CD14-positive monocyte (primary cell): ENCODE results near the gene SMARCA2. TPM values are rescaled to one million over a fixed set of nuclear protein-coding genes. Genes with fewer than 3 reads are reported as not detected.

Experiments
- DNase-seq, 3 donors: peaks; one replicate each; pipeline ENCODE4 v3.0.0-alpha.2; 2011 to 2022
- H2AFZ ChIP-seq: 2 replicates; pipeline ENCODE4 v1.6.0; 2012; ENCODE audit warnings: mild to moderate bottlenecking, low read depth, low read length, inconsistent platforms; ENCODE audit not compliant: insufficient read depth, poor library complexity, severe bottlenecking
- H3K27ac ChIP-seq, 2 donors: 1 replicate in 1 of 2; 2 replicates in 1 of 2; pipeline ENCODE4 v1.5.1; 2012 to 2013; ENCODE audit warnings: low read length in 2 of 2, control low read depth in 1 of 2, inconsistent platforms in 1 of 2, low read depth in 1 of 2, mild to moderate bottlenecking in 1 of 2
- H3K27me3 ChIP-seq, 2 donors: one replicate each; pipeline versions ENCODE4 v1.6.0 to v1.6.1; 2011 to 2013; ENCODE audit warnings: low read length in 2 of 2; ENCODE audit not compliant: control insufficient read depth in 2 of 2, insufficient read depth in 2 of 2
- H3K36me3 ChIP-seq, 2 donors: replicated peaks in 1 of 2; 1 replicate in 1 of 2; 2 replicates in 1 of 2; pipeline versions ENCODE4 v1.5.1 to v1.6.1; 2012 to 2013; ENCODE audit warnings: low read length in 2 of 2, control low read depth in 1 of 2, inconsistent platforms in 1 of 2, mild to moderate bottlenecking in 1 of 2; ENCODE audit not compliant: insufficient read depth in 2 of 2, control insufficient read depth in 1 of 2
- H3K4me1 ChIP-seq, 2 donors: 1 replicate in 1 of 2; 2 replicates in 1 of 2; pipeline versions ENCODE4 v1.5.1 to v1.6.1; 2012 to 2013; ENCODE audit warnings: low read length in 2 of 2, control low read depth in 1 of 2, inconsistent platforms in 1 of 2, mild to moderate bottlenecking in 1 of 2, moderate library complexity in 1 of 2; ENCODE audit not compliant: insufficient read depth in 2 of 2, control insufficient read depth in 1 of 2
- H3K4me2 ChIP-seq: replicated peaks from 2 replicates; pipeline ENCODE3; 2012; ENCODE audit warnings: low read length, moderate library complexity, mild to moderate bottlenecking; ENCODE audit not compliant: poor library complexity, severe bottlenecking; ENCODE audit errors: extremely low read depth
- H3K4me3 ChIP-seq, 3 experiments: fragments of 200-600 bp in 1 of 3; sonication (generic) in 1 of 3; replicated peaks in 1 of 3; 1 replicate in 2 of 3; 2 replicates in 1 of 3; pipeline ENCODE4 v1.5.1; 2011 to 2013; ENCODE audit warnings: low read length in 3 of 3, mild to moderate bottlenecking in 3 of 3, control low read depth in 2 of 3, low read depth in 2 of 3, inconsistent platforms in 1 of 3, moderate library complexity in 1 of 3
- H3K79me2 ChIP-seq: 2 replicates; pipeline ENCODE4 v1.6.0; 2012; ENCODE audit warnings: mild to moderate bottlenecking, control low read depth, inconsistent platforms, low read length, moderate library complexity; ENCODE audit not compliant: insufficient read depth
- H3K9ac ChIP-seq: 2 replicates; pipeline ENCODE4 v1.6.0; 2017; ENCODE audit warnings: low read length, mild to moderate bottlenecking; ENCODE audit not compliant: insufficient read depth, poor library complexity, severe bottlenecking
- H3K9me3 ChIP-seq, 2 donors: replicated peaks in 1 of 2; 1 replicate in 1 of 2; 2 replicates in 1 of 2; pipeline versions ENCODE4 v1.5.1 to v1.6.1; 2012 to 2013; ENCODE audit warnings: low read length in 2 of 2, control low read depth in 1 of 2; ENCODE audit not compliant: control insufficient read depth in 1 of 2, insufficient read depth in 1 of 2
- H4K20me1 ChIP-seq: 2 replicates; pipeline ENCODE4 v1.6.0; 2012; ENCODE audit warnings: mild to moderate bottlenecking, low read length, control low read depth, moderate library complexity; ENCODE audit not compliant: insufficient read depth
- H3K27ac Mint-ChIP-seq, 7 donors: one replicate each; pipeline ENCODE4 v1.8.0; 2020; ENCODE audit warnings: mild to moderate bottlenecking in 7 of 7, mixed read lengths in 7 of 7, moderate library complexity in 6 of 7, inconsistent platforms in 2 of 7
- H3K27me3 Mint-ChIP-seq, 3 donors: one replicate each; pipeline ENCODE4 v1.8.0; 2021 to 2022; ENCODE audit warnings: low read depth in 3 of 3, mild to moderate bottlenecking in 3 of 3, mixed read lengths in 3 of 3, moderate library complexity in 3 of 3, inconsistent platforms in 1 of 3
- H3K36me3 Mint-ChIP-seq, 2 donors: one replicate each; pipeline ENCODE4 v1.8.0; 2020; ENCODE audit warnings: mixed read lengths in 2 of 2, inconsistent platforms in 1 of 2, mild to moderate bottlenecking in 1 of 2
- H3K4me1 Mint-ChIP-seq: one replicate; pipeline ENCODE4 v1.8.0; 2020; ENCODE audit warnings: mild to moderate bottlenecking, mixed read lengths
- H3K4me3 Mint-ChIP-seq, 2 donors: one replicate each; pipeline ENCODE4 v1.8.0; 2020; ENCODE audit warnings: mild to moderate bottlenecking in 2 of 2, mixed read lengths in 2 of 2, moderate library complexity in 1 of 2
- H3K9me3 Mint-ChIP-seq, 7 donors: one replicate each; pipeline ENCODE4 v1.8.0; 2020 to 2022; ENCODE audit warnings: mixed read lengths in 7 of 7, mild to moderate bottlenecking in 6 of 7, moderate library complexity in 6 of 7, inconsistent platforms in 2 of 7
- WGBS: methylation state at CpG from one replicate; pipeline ENCODE4 v1.1.5; 2013; ENCODE audit warnings: missing lambda C conversion rate; ENCODE audit not compliant: insufficient coverage; 5-methylcytosine and 5-hydroxymethylcytosine counted together
- intact Hi-C, 2 donors: fragments of 100-400 bp; cut with micrococcal nuclease; formaldehyde crosslinking; loops; one replicate each; pipeline versions ENCODE4 v1.15.0 to v1.15.1; 2023
- polyA plus RNA-seq, 3 donors: library from polyadenylated mRNA; depleted of rRNA in 1 of 3; unstranded in 2 of 3; stranded (reverse) in 1 of 3; fragments of 300-500 nt in 2 of 3; fragments of >200 nt in 1 of 3; fragmentation: Illumina TruSeq in 2 of 3; gene quantifications; 1 replicate in 2 of 3; 2 replicates in 1 of 3; pipeline ENCODE4 v1.2.3, GENCODE V29; 2012 to 2021
- TF ChIP-seq, protein P1 (sequence below): fragments of 200-600 bp; IDR thresholded peaks from one replicate; pipeline ENCODE4 v1.8.0; 2022; ENCODE audit warnings: antibody characterized with exemption, mild to moderate bottlenecking

Gene SMARCA2
- polyA plus RNA-seq, 3 donors, result 11.0 to 54.7 (median 11.8) TPM

- TF ChIP-seq, protein P1, sequence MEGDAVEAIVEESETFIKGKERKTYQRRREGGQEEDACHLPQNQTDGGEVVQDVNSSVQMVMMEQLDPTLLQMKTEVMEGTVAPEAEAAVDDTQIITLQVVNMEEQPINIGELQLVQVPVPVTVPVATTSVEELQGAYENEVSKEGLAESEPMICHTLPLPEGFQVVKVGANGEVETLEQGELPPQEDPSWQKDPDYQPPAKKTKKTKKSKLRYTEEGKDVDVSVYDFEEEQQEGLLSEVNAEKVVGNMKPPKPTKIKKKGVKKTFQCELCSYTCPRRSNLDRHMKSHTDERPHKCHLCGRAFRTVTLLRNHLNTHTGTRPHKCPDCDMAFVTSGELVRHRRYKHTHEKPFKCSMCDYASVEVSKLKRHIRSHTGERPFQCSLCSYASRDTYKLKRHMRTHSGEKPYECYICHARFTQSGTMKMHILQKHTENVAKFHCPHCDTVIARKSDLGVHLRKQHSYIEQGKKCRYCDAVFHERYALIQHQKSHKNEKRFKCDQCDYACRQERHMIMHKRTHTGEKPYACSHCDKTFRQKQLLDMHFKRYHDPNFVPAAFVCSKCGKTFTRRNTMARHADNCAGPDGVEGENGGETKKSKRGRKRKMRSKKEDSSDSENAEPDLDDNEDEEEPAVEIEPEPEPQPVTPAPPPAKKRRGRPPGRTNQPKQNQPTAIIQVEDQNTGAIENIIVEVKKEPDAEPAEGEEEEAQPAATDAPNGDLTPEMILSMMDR, result no peak
- no peak overlapping the region for H3K4me3 Mint-ChIP-seq
- H3K4me1 ChIP-seq, result no peaks in the 10 kb centered on the region
- no peak overlapping the region for H3K4me3 ChIP-seq
- H3K4me2 ChIP-seq, result no peak overlapping the region
- H3K9ac ChIP-seq, result no peak overlapping the region
- no peak overlapping the region for H2AFZ ChIP-seq
- no peaks in the 10 kb centered on the region for H3K9me3 ChIP-seq
- no peaks in the 10 kb centered on the region for H3K36me3 Mint-ChIP-seq
- H4K20me1 ChIP-seq, result no peaks in the 10 kb centered on the region
- no peaks in the 10 kb centered on the region for H3K36me3 ChIP-seq
- WGBS, result no CpG with 5 or more reads among the region's 5 CpGs
- no peaks in the 10 kb centered on the region for H3K27me3 ChIP-seq
- H3K27ac Mint-ChIP-seq, result no peak overlapping the region
- intact Hi-C loops, result no loop called here
- DNase-seq, result no peak
- no peaks in the 10 kb centered on the region for H3K4me1 Mint-ChIP-seq
- no peaks in the 10 kb centered on the region for H3K79me2 ChIP-seq
- H3K9me3 Mint-ChIP-seq, result no peaks in the 10 kb centered on the region
- peaks cover 0 to 1% (median 0%) of the 10 kb centered on the region in 3 donors for H3K27me3 Mint-ChIP-seq
- H3K27ac ChIP-seq, result no peak overlapping the region
Observed at GRCh38 chr9:2235623-2236022, 220.5 kb downstream of the SMARCA2 start.

DNA sequence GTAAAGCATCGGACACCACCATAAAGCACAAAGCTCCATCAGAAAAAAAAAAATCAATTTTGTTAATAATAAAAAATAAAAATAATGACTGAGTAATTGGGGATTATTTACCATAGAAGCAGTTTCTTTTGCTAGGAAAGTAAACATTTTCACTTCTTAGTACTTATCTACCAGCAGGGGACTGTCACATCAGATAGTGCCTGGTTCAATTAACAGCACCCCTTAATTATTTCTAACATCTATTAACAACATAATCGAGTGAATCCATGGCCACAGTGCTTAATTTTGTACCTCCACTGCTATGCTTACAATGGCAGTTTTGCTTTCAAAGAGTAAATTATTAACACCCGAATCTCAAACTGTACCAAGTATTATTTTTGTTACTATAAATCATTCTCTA, 221.7 kb downstream of the SMARCA2 start:
- peaks cover 8% of the 10 kb centered on the region for H3K4me1 Mint-ChIP-seq
- H3K4me3 Mint-ChIP-seq, result no peak overlapping the region
- no peaks in the 10 kb centered on the region for H3K36me3 Mint-ChIP-seq
- WGBS, result no CpG with 5 or more reads among the region's 3 CpGs
- Histone ChIP-seq H3K36me3 (no peaks in the 10 kb centered on the region), H2AFZ (no peak overlapping the region), H3K4me2 (no peak overlapping the region), H3K9me3 (no peaks in the 10 kb centered on the region), H3K27ac (no peak overlapping the region), H3K4me3 (no peak overlapping the region), H3K79me2 (no peaks in the 10 kb centered on the region), H4K20me1 (no peaks in the 10 kb centered on the region), H3K4me1 (peaks cover 7 to 8% of the 10 kb centered on the region in 2 donors), H3K27me3 (no peaks in the 10 kb centered on the region), H3K9ac (no peak overlapping the region)
- TF ChIP-seq, protein P1, result no peak
- peaks cover 0 to 1% (median 0%) of the 10 kb centered on the region in 3 donors for H3K27me3 Mint-ChIP-seq
- no peak for DNase-seq
- H3K9me3 Mint-ChIP-seq, result no peaks in the 10 kb centered on the region
- H3K27ac Mint-ChIP-seq, result no peak overlapping the region
- intact Hi-C loops, result no loop called here
